CD14-positive monocyte (primary cell): ENCODE data around the gene GBP1. TPM values are rescaled to one million over a fixed set of nuclear protein-coding genes. Genes with fewer than 3 reads are reported as not detected.
A peak's percentile ranks its signal among the peaks of the same experiment; 100 is the strongest.

Experiments used
- DNase-seq, 3 donors: peaks; one replicate each; pipeline ENCODE4 v3.0.0-alpha.2; 2011 to 2022
- H2AFZ ChIP-seq: 2 replicates; pipeline ENCODE4 v1.6.0; 2012; ENCODE audit warnings: mild to moderate bottlenecking, low read depth, low read length, inconsistent platforms; ENCODE audit not compliant: insufficient read depth, poor library complexity, severe bottlenecking
- H3K27ac ChIP-seq, 2 donors: 1 replicate in 1 of 2; 2 replicates in 1 of 2; pipeline ENCODE4 v1.5.1; 2012 to 2013; ENCODE audit warnings: low read length in 2 of 2, control low read depth in 1 of 2, inconsistent platforms in 1 of 2, low read depth in 1 of 2, mild to moderate bottlenecking in 1 of 2
- H3K27me3 ChIP-seq, 2 donors: one replicate each; pipeline versions ENCODE4 v1.6.0 to v1.6.1; 2011 to 2013; ENCODE audit warnings: low read length in 2 of 2; ENCODE audit not compliant: control insufficient read depth in 2 of 2, insufficient read depth in 2 of 2
- H3K36me3 ChIP-seq, 2 donors: replicated peaks in 1 of 2; 1 replicate in 1 of 2; 2 replicates in 1 of 2; pipeline versions ENCODE4 v1.5.1 to v1.6.1; 2012 to 2013; ENCODE audit warnings: low read length in 2 of 2, control low read depth in 1 of 2, inconsistent platforms in 1 of 2, mild to moderate bottlenecking in 1 of 2; ENCODE audit not compliant: insufficient read depth in 2 of 2, control insufficient read depth in 1 of 2
- H3K4me1 ChIP-seq, 2 donors: 1 replicate in 1 of 2; 2 replicates in 1 of 2; pipeline versions ENCODE4 v1.5.1 to v1.6.1; 2012 to 2013; ENCODE audit warnings: low read length in 2 of 2, control low read depth in 1 of 2, inconsistent platforms in 1 of 2, mild to moderate bottlenecking in 1 of 2, moderate library complexity in 1 of 2; ENCODE audit not compliant: insufficient read depth in 2 of 2, control insufficient read depth in 1 of 2
- H3K4me2 ChIP-seq: replicated peaks from 2 replicates; pipeline ENCODE3; 2012; ENCODE audit warnings: low read length, moderate library complexity, mild to moderate bottlenecking; ENCODE audit not compliant: poor library complexity, severe bottlenecking; ENCODE audit errors: extremely low read depth
- H3K4me3 ChIP-seq, 3 experiments: fragments of 200-600 bp in 1 of 3; sonication (generic) in 1 of 3; replicated peaks in 1 of 3; 1 replicate in 2 of 3; 2 replicates in 1 of 3; pipeline ENCODE4 v1.5.1; 2011 to 2013; ENCODE audit warnings: low read length in 3 of 3, mild to moderate bottlenecking in 3 of 3, control low read depth in 2 of 3, low read depth in 2 of 3, inconsistent platforms in 1 of 3, moderate library complexity in 1 of 3
- H3K79me2 ChIP-seq: 2 replicates; pipeline ENCODE4 v1.6.0; 2012; ENCODE audit warnings: mild to moderate bottlenecking, control low read depth, inconsistent platforms, low read length, moderate library complexity; ENCODE audit not compliant: insufficient read depth
- H3K9ac ChIP-seq: 2 replicates; pipeline ENCODE4 v1.6.0; 2017; ENCODE audit warnings: low read length, mild to moderate bottlenecking; ENCODE audit not compliant: insufficient read depth, poor library complexity, severe bottlenecking
- H3K9me3 ChIP-seq, 2 donors: replicated peaks in 1 of 2; 1 replicate in 1 of 2; 2 replicates in 1 of 2; pipeline versions ENCODE4 v1.5.1 to v1.6.1; 2012 to 2013; ENCODE audit warnings: low read length in 2 of 2, control low read depth in 1 of 2; ENCODE audit not compliant: control insufficient read depth in 1 of 2, insufficient read depth in 1 of 2
- H4K20me1 ChIP-seq: 2 replicates; pipeline ENCODE4 v1.6.0; 2012; ENCODE audit warnings: mild to moderate bottlenecking, low read length, control low read depth, moderate library complexity; ENCODE audit not compliant: insufficient read depth
- H3K27ac Mint-ChIP-seq, 7 donors: one replicate each; pipeline ENCODE4 v1.8.0; 2020; ENCODE audit warnings: mild to moderate bottlenecking in 7 of 7, mixed read lengths in 7 of 7, moderate library complexity in 6 of 7, inconsistent platforms in 2 of 7
- H3K27me3 Mint-ChIP-seq, 3 donors: one replicate each; pipeline ENCODE4 v1.8.0; 2021 to 2022; ENCODE audit warnings: low read depth in 3 of 3, mild to moderate bottlenecking in 3 of 3, mixed read lengths in 3 of 3, moderate library complexity in 3 of 3, inconsistent platforms in 1 of 3
- H3K36me3 Mint-ChIP-seq, 2 donors: one replicate each; pipeline ENCODE4 v1.8.0; 2020; ENCODE audit warnings: mixed read lengths in 2 of 2, inconsistent platforms in 1 of 2, mild to moderate bottlenecking in 1 of 2
- H3K4me1 Mint-ChIP-seq: one replicate; pipeline ENCODE4 v1.8.0; 2020; ENCODE audit warnings: mild to moderate bottlenecking, mixed read lengths
- H3K4me3 Mint-ChIP-seq, 2 donors: one replicate each; pipeline ENCODE4 v1.8.0; 2020; ENCODE audit warnings: mild to moderate bottlenecking in 2 of 2, mixed read lengths in 2 of 2, moderate library complexity in 1 of 2
- H3K9me3 Mint-ChIP-seq, 7 donors: one replicate each; pipeline ENCODE4 v1.8.0; 2020 to 2022; ENCODE audit warnings: mixed read lengths in 7 of 7, mild to moderate bottlenecking in 6 of 7, moderate library complexity in 6 of 7, inconsistent platforms in 2 of 7
- CTCF ChIP-seq: fragments of 200-600 bp; IDR thresholded peaks from one replicate; pipeline ENCODE4 v1.8.0; 2022; ENCODE audit warnings: antibody characterized with exemption, mild to moderate bottlenecking
- WGBS: methylation state at CpG from one replicate; pipeline ENCODE4 v1.1.5; 2013; ENCODE audit warnings: missing lambda C conversion rate; ENCODE audit not compliant: insufficient coverage; 5-methylcytosine and 5-hydroxymethylcytosine counted together
- intact Hi-C, 2 donors: fragments of 100-400 bp; cut with micrococcal nuclease; formaldehyde crosslinking; loops; one replicate each; pipeline versions ENCODE4 v1.15.0 to v1.15.1; 2023
- polyA plus RNA-seq, 3 donors: library from polyadenylated mRNA; depleted of rRNA in 1 of 3; unstranded in 2 of 3; stranded (reverse) in 1 of 3; fragments of 300-500 nt in 2 of 3; fragments of >200 nt in 1 of 3; fragmentation: Illumina TruSeq in 2 of 3; gene quantifications; 1 replicate in 2 of 3; 2 replicates in 1 of 3; pipeline ENCODE4 v1.2.3, GENCODE V29; 2012 to 2021

The GBP1 gene
- polyA plus RNA-seq, 3 donors, result 19.5 to 35.2 (median 23.7) TPM

DNA sequence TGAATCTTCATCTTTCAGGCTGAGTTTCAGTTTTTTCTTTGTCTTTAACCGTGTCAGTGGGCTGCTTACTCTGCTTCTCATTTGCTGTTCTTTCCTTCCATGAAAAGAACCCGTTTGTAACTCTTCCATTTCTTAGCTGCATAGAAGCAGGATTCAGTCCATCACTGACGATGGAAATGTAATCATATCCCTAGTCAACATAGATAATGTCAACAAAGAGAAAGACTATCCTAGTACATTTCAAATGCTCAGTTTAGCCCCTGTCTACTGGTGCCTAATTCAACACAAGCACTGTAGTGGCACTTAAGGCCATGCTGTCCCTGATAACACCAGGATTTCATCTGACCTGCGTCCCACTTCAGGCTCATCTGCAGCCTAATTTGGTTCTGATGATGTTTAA, 376 bp downstream of the GBP1 start:
- no peak for DNase-seq

DNA sequence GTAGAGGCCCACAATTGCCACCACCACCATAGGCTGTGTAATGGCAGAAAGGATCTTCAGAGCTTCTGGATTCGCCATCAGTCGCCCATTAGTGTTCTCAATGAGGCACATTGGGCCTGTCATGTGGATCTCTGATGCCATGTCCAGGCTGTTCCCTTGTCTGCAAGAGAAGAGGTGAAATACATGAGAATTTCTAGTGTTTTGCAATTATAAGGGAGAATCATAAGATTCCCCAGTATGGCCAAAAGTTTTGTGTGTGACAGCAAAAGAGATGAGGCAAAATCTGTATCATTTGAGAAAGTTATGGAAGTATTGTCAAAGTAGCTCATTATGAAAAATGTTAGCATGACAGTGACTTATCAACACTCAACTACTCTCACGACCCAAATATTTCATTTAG, 1.9 kb downstream of the GBP1 start:
- H3K9me3 ChIP-seq, result no peaks in the 10 kb centered on the region
- WGBS, result 92% methylated on average over 2 of the region's 3 CpGs
- H3K36me3 ChIP-seq, result peaks cover 17 to 38% of the 10 kb centered on the region in 2 donors
- no peaks in the 10 kb centered on the region for H3K27me3 ChIP-seq
- peaks cover 13 to 36% of the 10 kb centered on the region in 2 donors for H3K4me1 ChIP-seq
- H3K4me1 Mint-ChIP-seq, result peaks cover 44% of the 10 kb centered on the region
- peak overlapping the region; percentile 47 to 97 for H3K4me3 Mint-ChIP-seq
- H3K27ac ChIP-seq, result no peak overlapping the region
- no peak overlapping the region for H2AFZ ChIP-seq
- no peak for TF ChIP-seq CTCF
- peak overlapping the region in 2 of 7 donors; percentile 36 to 70 for H3K27ac Mint-ChIP-seq
- peaks cover 0 to 1% (median 0%) of the 10 kb centered on the region in 3 donors for H3K27me3 Mint-ChIP-seq
- H3K9ac ChIP-seq, result no peak overlapping the region
- H3K36me3 Mint-ChIP-seq, result peaks cover 27 to 40% of the 10 kb centered on the region in 2 donors
- no peaks in the 10 kb centered on the region for H4K20me1 ChIP-seq
- no peak for DNase-seq
- peaks cover 13% of the 10 kb centered on the region for H3K79me2 ChIP-seq
- H3K9me3 Mint-ChIP-seq, result no peaks in the 10 kb centered on the region
- intact Hi-C loops, result no loop called here
- H3K4me2 ChIP-seq, result no peak overlapping the region
- H3K4me3 ChIP-seq, result peak overlapping the region in 1 of 3 experiments; percentile 82

More for the DNA sequence above, 376 bp downstream of the GBP1 start:
- intact Hi-C loops, result no loop called here
- H3K4me1 Mint-ChIP-seq, result peaks cover 45% of the 10 kb centered on the region
- H3K27ac ChIP-seq, result peak overlapping the region; percentile 50 to 93
- H3K36me3 Mint-ChIP-seq, result peaks cover 19 to 27% of the 10 kb centered on the region in 2 donors
- peak overlapping the region; percentile 79 to 97 for H3K4me3 Mint-ChIP-seq
- H3K4me3 ChIP-seq, result peak overlapping the region; percentile 52 to 100 (median 82)
- H3K36me3 ChIP-seq, result peaks cover 5 to 22% of the 10 kb centered on the region in 2 donors
- no peaks in the 10 kb centered on the region for H3K27me3 ChIP-seq
- H4K20me1 ChIP-seq, result no peaks in the 10 kb centered on the region
- H3K9me3 ChIP-seq, result no peaks in the 10 kb centered on the region
- no peaks in the 10 kb centered on the region for H3K9me3 Mint-ChIP-seq
- peak overlapping the region; percentile 72 for H3K9ac ChIP-seq
- H2AFZ ChIP-seq, result peak overlapping the region; percentile 75
- 14% methylated on average over 2 of the region's 4 CpGs for WGBS
- H3K4me2 ChIP-seq, result peak overlapping the region; percentile 70
- peaks cover 13% of the 10 kb centered on the region for H3K79me2 ChIP-seq
- TF ChIP-seq CTCF, result no peak
- peaks cover 13 to 38% of the 10 kb centered on the region in 2 donors for H3K4me1 ChIP-seq
- H3K27ac Mint-ChIP-seq, result peak overlapping the region; percentile 58 to 94 (median 89)
- no peaks in the 10 kb centered on the region for H3K27me3 Mint-ChIP-seq
